DND-41 (cell line): ENCODE measurements around the gene GPR15LG.

ENCODE experiments used
- CTCF ChIP-seq: IDR thresholded peaks from 2 replicates; pipeline ENCODE4 v1.5.1; 2012; ENCODE audit warnings: borderline replicate concordance, low read length, moderate library complexity, mild to moderate bottlenecking; ENCODE audit not compliant: poor library complexity, severe bottlenecking; ENCODE audit errors: extremely low read depth
- EZH2 ChIP-seq: IDR thresholded peaks from 3 replicates; pipeline ENCODE4 v1.6.1; 2012; ENCODE audit warnings: borderline replicate concordance, low read depth, mild to moderate bottlenecking, moderate library complexity, low read length, inconsistent platforms; ENCODE audit not compliant: severe bottlenecking

DNA sequence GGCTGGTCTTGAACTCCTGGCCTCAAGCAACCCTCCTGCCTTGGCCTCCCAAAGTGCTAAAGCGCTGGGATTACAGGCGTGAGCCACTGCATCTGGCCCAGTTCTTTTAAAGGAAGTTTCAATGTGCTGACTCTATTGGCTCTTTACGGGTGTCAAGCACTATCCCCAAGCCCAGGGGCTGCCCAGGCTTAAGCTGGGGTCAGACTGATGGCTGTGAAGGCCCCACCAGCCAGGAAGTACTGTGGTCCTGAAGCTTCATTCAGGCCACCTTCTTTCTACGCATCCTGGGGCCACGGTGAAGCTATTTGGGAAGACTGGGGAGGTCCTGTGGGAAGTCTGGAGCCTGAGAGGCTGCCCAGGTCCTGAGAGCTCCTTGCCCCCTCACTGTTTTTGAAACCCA, 8.0 kb downstream of the GPR15LG start:
- TF ChIP-seq CTCF (no peak), EZH2 (no peak)
